GM19238 (cell line): ENCODE data around the gene XCR1.

ENCODE experiments used
- DNase-seq: peaks from one replicate; pipeline ENCODE4 v3.0.0; 2011; ENCODE audit warnings: low spot score; ENCODE audit not compliant: insufficient read length

Gene XCR1

DNA sequence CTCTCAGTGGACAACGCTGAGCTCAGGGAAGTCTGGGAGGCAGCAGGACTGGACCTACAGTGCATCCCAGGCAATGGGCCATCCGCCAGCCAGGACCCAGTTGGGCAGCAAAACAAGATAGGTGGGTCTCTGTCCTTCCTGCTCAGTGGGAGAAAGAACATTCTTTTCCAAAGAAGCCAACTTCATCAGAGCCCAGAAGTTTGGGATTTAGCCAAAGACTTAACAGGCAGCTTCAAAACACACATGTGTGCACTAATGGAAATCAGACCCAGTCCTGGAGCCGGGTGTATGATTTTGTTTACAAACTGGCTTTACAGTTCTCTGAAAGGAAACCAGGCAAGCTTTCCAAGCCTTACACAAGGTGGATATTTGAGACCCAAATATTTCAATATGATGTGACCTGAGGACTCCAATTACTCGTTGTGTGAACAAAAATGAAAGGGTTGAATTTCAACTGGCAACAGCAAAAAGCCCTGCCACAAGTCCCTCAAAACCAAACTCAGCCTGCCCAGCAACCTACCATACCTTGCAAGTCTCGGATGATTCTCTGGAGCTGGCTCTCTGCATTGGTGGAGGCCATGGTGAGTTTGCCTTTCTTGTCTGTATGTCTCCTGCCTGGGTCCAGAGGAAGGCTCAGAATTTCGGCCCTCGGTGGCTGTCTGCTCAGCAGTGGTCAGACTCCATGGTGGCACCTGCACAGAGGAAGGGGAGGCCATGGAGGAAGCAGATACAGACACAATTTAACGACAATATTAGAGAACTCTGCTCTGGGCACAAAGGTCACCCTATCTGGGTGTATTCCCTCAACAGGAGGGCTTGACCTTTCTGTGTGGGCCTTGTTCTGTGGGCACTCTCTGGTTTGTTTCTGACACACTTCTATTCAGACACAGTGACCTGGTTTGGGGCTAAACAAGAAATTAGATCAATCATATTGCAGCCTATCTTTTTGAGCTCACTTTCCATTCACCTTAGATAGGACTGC lies 42.7 kb downstream of the XCR1 start:
- no peak for DNase-seq

DNA sequence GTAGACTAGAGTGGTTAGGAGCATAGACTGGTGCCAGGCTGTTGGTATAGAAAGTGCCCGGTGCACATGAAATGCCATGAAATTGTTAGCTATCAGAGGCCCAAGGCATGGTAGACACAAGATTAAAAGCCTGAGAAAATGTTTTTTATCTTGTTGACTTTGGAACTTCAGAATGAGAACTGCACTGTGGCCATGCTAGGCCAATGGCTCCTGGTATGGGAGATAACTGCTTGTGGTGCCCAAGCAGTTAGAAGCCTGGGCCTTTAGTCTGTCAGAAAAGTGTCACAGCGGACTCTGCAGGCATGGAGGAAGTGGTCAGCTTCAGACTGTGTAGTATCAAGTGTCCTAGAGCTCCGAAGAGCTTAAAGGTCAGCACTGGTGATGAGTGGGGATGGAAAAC lies 43.5 kb downstream of the XCR1 start:
- no peak for DNase-seq

DNA sequence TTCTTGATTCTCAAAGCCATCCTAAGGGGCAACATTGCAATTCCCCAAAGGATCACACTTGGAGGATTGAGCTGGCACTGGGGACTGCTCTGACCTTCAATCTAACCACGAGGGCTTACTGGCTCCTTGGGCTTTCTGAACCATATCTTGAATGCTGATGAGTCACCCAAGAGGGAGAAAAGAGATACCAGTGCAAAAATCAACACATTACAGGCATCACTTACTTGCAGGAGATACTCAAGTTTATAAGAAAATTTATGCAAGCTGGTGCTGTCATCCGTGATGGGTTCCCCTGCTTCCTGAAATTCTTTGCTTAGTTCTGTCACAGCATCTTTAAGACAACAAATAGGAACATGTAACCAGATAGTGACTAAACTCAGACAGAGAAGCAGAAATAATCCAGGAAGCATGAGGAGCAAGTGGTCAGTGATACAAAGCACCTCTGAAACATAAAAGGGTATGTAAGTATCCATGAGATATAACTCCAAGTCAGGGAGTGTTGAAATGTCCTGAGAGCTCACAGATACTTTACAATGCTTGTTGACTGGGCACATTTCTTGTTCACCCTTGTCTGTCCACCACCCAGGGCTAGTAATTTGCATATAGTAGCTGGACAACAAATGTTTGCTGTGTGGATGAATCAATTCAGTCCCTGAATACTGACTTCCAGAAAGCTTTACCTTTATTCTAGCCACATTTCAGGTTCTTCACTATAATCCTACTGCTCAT lies 45.8 kb downstream of the XCR1 start:
- DNase-seq: no peak

DNA sequence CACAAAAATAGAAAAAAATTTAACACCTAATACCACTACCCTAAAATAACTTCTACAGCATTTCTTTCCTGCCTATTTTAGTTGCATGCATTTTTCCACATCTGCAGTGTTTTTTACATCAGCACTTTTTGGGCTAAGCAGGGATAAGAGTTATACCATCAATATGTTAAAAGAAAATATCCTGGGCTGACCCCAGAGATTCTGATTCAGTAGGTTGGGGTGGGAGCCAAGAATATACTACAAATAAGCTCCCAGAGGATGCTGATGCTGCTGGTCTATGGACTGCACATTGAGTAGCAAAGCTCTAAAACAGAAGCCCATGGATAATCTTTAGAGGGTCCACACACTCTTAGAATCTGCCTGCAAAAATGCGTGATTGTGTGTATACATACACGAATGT lies 46.5 kb downstream of the XCR1 start:
- DNase-seq: no peak

DNA sequence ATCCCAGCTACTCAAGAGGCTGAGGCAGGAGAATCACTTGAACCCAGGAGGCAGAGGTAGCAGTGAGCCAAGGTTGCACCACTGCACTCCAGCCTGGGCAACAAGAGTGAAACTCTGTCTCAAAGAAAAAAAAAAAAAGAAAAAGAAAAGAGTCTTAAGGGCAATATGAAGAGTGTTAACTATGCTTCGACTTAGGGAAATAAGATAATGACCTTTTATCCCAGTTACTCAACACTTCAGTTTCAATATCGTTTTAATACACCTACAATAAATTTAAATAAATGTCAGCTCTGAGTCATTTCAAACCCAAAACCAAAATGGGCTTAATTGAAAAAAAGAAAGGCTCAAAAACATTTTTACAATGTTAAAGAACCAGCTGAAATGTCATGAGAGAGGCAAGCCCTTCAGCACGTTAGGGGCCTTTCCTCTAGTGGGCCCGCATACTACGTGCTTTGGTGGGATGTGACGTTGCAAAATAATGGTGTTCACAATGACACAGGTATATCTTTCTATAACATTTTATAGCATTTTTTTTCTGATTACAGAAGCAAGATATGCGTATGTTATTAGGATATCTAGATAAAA lies 47.0 kb downstream of the XCR1 start:
- DNase-seq: no peak

DNA sequence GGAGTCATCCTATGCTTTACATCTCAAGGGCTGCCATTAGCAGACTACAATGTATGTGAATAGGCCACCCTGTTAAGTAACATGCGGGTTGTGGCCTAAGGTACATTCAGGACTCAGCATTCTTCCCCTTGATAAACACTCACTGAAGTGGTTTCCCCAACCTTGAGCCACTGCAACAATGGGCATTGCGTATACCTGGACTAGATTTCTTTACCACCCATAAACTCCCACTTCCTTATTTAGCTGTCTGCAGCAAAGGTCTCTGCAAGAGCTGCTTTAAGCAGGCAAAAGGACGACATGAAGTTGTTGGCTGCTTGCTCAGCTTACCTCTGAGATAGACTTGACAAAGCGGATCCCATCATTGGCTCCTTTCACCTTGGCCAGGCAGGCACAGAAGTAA lies 47.9 kb downstream of the XCR1 start:
- no peak for DNase-seq

DNA sequence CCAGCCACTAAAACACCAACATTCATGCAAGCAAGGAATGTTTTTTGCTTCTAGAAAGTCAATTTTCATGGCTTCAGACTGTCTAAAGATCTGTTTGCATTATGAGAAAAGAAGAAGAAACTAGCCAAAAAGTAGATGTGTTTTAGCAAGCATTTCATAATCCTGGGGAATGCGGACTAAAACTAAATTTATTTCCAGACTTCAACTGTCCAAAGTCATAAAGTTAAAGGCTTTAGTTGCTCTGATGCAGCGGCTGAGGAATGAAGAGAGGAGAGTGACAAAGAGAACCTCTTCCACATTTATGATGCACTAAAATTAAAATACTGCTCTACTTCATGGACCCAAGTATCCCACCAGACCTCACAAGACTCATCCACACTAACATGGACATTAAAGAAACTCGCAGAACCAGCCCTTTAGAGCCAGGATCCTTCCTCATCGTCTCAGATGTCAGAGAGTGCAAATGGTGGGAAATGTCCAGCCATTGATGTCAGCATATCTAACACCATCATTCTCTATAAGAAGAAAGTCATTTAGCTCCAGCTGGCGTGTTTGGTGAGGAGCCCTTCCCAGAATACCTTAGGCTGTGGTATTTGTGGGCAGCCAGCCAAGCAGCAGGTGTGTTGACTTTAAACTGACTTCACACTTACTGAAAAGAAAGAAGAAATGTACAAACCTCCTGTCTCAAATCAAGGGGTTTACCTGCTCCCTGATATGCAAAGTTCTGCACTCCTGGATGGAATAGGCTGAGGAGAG lies 49.1 kb downstream of the XCR1 start:
- DNase-seq: no peak

DNA sequence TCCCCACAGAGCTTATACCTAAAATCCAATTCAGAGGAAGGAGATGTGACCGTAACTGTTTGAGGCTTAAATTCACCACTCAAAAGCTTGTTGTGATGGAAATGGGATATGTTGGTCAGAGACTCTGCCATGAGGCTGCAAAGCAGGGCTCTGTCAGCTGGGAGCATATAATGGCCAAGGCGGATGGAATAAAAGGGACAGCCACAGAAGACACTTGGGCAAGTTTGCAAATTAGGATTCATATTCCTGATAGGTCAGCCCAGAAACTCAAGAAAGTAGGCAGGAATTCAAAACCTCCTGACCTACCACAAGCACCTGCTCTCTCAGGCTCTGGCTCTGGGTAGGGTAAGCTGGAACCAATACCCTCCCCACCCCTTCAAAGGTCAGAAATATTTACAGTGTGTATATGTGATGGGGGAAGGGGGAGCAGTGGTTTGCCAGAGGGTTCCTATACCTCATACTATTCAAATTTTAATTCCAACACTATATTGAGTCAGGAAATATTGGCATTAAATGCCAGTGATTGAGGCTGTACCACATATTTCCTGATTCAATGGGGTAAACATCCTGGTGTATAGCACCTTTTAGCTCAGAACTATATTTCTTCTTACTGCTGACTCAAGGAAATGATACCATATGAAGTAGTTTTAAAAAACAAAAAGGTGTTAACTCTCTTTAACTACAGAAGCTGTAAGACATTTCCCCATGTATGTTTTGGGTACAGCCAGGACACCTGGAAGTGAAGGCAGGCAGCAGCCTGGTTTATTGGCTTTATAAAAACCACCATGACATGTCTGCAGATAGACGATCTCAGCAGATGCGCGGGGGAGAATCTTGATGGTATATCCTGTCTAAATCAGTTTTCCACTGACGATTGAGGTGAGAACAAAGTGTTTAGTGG lies 50.8 kb downstream of the XCR1 start:
- no peak for DNase-seq

DNA sequence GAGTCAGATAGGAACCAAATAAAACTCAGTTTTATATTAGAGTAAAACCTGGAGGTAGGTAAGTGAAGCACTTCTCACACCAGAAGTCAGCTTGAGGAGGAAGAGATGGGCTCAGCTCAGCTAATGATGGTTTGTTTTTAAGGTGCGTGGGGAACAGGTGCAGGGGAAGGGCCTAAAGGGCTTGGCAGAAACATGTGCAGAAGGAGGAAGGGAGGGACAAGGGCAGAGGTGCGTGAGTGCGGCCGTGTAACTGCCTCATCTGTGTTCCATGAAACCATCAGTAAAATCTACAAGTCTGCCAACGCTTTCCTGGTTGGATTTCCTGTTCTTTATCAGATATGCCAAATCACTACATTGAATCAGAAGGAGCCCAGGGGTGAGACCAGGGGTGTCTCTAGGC lies 51.6 kb downstream of the XCR1 start:
- no peak for DNase-seq

DNA sequence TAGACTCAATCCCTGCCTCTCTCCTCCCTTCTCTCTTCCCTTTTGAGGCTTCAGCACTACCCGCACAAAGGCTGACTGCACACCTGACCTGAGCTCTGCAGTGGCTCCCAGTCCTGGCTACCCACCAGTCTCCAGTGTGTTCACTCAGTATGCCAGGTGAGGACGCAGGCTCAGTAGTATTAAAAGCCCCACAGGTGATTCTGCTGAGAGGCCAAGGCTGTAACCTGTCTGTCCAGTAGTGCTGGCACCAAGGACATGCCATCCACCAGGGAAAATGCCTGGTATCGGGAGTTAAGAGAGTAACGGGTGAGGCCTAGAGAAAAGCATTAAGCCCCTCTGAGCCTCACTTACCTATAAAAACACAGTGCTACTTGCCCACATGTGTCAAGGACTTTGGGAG lies 52.6 kb downstream of the XCR1 start:
- no peak for DNase-seq

DNA sequence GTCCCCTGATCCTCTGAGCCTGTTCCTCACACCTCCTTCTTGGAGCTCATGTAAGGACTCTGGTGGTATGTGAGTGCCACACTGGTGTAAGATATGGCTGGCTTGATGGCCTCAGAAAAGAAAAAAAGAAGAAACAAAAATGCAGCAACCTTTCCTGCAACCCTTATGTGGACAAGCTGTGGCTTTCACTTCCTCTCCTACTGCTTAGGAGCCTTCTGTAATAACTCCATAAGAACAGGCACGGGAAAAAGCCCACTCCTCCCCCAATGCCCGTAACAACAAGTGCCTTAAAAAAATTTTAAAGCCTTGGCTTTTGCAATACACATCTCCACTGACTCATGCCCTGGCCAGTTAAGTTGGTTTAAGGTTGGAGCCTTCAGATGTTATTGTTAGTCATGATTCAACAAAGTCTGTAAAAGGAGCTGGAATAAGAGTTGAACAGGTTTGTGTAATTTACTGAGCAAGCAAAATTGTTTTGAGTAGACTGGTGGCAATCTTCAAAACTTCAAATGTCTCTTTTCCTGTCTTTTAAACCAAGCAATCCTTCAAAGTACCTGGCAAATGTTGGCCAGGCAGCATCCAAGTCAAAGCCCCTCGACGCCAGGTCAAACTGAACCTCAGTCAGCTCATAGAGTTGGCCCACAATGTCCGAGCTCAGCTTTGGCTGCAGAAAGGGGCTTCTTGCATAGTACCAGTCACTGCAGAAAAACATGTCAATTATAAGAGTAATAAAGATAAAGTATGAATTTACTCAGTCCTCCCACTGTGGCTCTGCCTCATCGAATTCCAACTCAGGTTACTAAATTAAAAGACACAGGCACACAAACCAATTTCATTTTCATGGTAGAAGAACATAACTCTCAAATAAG lies 54.5 kb downstream of the XCR1 start:
- no peak for DNase-seq

DNA sequence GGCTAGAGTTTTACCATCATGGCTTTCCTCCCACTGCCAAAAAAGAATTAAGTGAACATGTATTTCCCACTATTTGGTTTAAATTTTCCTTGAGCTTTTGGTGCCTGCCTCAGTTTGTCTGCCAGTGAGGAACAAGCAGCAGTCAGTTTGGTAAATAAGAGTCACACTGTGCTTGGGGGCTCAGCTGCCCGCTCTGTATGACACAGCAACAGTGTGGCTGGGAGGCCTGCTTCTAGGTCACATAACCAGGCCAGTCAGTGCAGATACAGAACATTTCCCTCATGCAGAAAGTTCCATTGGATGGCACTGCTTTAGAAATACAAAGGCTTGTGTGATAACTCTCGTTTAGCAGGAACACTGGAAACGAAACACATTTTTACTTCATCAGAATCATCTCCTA lies 57.3 kb downstream of the XCR1 start:
- no peak for DNase-seq

DNA sequence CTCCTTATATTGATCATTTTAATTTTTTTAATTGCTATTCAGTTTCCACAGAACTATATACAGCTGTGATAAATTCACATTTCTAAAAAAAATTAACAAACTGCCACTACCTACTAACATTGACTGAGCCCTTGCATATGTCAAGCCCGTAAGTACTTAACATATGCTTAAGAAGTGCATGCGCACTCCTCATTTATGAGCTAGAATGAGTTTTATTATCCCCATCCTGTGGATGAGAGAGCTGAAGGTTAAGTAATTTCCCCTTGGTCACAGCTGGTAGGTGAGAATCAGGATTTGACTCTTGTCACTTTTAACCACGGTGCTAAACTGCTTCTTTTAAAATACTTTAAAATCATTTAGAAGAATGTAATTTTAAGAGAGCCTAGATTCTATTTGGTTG lies 58.2 kb downstream of the XCR1 start:
- no peak for DNase-seq

DNA sequence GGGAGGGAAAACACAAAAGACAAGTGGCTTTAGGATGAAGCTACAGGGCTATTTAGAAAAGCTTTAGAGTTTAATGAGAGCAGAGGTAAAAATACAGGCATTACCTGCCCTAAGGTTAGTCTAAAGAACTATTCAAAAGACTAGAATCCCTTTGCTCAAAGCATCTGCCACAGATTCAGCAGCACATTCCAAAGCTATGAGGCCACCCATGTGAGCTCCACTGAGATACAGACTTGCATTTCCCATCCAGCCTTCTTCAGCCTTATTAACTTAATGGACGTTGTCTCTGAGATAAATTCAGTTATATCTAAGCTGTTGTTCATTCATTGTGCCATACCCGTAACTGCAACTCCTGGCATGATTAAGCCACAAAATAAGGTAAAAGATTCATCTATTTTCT lies 58.6 kb downstream of the XCR1 start:
- no peak for DNase-seq

DNA sequence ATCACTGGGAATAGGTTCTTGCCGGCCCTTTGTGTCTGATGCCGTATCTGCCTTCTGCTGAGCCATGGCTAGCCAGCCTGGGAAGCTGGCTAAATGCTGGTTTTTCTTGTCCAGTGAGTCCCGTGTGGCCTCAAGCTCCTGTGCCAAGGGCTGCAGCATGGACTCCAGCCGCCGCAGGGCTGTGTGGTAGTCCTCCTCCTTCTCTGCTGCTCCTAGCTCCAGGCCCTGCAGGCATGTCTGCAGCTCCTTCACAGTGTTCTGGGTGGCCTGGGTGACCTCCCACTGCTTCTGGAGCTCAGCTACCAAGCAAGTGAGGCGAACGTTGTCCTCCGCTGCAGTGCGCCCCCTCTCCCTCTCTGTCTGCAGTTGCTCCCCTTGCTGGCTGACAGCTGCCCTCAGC lies 59.1 kb downstream of the XCR1 start:
- no peak for DNase-seq

DNA sequence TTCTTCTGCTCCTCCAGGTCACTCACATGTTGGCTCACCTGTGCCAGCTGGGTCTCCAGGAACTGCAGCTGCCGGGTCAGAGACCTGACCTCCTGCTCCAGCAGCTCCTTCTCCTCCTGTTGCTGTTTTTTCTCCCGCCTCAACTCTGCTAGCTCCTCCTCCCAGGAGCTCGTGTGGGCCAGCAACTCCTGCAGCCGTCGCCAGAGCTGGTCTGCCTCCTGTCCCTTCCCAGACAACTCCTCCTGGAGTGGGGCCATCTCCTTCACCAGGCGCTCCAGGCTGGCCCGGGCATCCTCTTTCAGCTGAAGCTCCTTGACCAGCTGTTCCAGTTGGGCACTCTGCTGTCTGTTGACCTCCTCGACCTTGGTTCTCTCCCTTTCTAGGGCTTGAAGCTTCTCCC lies 59.6 kb downstream of the XCR1 start:
- DNase-seq: no peak
